ENCODE data around the gene MFN2.

The MFN2 gene

DNA sequence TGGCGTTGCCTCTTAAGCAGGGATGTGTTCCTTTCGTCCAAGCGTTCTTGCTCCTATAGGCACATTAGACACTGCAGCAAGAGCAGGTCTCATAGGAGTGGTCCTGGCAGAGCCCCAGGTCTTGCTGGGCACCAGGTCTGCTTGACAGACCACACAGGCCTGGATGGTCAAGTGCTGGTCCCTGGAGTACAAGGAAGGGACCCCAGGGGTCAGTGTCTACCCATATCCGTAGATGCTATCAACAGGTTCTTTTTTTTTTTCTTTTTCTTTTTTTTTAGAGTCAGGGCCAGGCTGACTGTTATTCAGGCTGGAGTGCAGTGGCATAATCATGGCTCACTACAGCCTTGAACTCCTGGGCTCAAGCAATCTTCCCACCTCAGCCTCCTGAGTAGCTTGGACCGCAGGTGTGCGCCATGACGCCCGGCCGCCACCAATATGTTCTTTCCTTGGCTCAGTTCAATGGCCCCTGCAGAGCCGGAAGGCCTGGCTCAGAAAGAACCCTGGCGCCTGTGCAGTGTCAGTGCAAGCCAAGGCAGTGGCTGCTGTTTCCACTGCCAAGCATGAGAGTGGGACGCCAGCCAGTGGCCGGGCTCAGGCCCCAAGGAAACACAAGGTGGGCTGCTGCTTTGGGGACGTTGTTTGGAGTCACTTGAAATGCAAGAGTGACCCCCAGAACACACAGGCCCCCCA is 72.9 kb downstream of the MFN2 start:
- no peak for DNase-seq

DNA sequence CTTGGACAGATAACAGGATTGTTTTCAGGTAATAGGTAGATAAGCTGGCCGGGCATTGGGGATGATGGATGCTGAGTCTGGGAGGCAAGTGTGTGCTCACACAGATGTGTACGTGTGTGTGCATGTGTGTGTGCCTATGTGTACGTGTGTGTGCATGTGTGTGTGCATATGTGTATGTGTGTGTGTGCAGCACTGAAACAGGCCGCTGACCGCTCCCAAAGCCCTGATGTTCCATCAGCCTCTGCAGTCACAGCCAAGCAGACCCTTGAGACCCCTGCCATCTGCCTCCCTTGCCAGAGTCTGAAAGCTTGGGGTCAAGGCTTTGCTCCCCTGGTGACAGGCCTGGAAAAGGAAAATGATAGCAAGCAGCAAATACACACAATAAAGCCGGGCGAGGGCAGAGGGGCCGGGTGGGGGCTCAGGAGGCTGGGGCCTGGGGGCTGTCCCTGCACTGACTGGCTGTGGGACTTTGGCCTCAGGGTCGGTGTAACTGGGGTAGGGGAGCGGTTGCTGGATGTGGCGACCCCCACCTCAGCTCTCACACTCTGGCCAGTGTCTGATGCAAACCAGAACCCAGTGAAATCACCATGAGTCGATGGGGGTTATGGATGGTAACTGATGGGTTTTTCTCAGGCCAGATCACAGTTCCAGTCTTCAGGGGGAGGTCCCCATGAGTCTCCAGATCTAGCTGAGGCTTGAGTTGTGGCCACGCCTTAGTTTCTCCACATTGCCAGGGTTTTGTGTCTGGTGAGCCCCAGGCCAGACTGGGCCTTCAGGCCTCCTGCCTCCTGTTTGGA is 73.7 kb downstream of the MFN2 start:
- no peak for DNase-seq

DNA sequence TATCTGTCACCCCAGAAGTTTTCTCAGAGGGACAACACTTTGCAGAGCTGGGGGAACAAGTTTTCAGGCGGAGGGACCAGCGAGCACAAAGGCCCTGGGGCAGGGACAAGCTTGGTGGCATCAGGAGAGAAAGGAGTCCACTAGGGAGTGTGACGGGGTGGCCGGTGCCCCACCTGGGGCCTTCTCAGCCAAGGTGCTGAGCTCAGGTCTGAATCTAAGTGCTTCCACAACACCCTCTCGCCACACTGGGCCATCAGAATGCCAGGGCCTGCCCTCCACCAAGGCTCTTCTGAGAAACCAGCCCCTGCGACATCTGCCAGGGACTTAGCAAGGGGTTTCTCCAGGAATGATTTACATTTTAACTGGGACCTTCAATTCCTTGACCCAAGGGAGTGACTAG is 75.0 kb downstream of the MFN2 start:
- DNase-seq: no peak

DNA sequence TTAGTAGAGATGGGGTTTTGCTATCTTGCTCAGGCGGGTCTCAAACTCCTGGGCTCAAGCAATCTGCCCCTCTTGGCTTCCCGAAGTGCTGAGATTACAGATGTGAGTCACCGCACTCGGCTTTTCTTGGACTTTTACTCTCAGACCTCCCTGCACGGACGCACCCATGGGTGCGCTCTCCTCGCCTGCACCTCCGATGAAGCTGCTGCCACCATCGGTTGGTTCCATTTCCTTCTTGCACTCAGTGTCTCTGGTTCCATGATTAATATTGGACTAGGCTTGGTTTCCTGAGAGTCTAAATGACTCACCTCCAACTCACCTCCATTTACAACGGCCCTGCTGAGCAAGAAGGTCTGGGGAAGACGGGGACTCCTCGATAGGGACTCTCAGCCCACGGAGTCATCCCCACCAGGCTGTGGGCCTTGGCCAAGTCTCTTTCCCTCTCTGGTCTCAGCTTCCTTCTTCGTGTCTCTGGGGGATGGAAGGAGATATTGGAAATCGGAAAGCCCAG is 76.1 kb downstream of the MFN2 start:
- no peak for DNase-seq

DNA sequence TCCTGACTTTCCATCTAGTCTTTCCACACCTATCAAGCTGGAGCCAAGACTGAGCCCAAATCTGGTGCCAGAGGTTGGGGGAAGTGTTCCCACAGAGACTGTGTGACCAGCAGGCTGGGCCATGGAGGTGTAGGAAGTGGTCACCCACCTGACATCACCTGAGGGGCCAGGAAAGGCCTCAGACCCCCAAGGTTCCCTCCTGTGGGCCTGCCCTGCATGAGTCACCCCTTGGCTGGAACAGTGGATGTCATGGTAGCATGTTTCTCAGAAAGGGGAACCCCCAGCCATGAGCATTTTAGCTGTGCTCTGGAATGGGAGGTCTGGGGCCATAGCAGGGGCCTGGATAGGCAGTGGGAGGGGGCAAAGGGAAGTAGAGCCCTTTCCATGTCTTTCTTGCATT is 77.1 kb downstream of the MFN2 start:
- DNase-seq: no peak

DNA sequence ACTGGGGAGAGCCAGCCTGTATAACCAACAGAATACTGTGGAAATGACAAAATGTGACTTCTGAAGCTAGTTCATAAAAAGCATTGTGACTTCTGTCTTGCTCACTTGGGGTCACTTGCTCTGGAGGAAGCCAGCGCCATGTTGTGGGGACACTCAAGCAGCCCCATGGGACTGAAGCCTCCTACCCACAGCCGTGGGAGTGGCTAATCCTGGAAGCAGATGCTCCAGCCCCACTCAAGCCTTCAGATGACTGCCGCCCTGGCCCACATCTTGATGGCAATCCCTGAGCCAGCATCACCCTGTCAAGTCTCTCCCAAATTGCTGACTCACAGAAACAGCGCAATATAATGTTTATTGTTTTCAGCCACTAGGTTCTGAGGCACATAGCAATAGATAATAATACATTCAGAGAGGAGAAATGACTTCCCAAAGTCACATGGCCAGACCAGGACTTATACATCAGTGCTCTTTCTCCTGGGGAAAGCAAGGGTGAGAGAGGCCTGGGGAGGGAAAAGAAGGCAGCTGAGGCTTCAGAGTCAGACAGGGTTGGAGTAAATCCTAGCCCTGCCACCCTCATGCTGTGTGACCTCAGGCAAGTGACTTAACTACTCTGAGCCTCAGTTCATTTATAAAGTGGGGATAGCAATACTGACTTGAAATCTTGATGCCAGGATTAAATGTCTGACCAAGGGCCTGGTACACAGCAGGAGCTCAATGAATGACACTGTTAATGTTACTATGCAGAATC is 77.9 kb downstream of the MFN2 start:
- no peak for DNase-seq

DNA sequence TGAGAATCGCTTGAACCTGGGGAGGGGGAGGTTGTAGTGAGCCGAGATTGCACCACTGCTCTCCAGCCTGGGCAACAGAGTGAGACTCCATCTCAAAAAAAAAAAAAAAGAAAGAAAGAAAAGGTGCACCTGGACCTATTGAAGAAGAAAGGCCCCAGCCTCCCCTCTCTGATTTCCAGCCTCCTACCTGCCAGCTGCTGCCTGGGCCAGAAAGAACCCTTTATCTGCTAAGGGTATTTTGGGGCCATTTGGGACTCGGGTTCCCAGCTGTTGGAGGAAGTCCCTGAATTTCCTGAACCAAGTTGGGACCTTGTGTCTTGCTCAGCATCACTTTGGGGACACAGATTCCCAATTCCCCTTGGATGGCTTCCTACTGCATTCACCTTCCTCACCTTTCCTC is 79.0 kb downstream of the MFN2 start:
- DNase-seq: no peak

DNA sequence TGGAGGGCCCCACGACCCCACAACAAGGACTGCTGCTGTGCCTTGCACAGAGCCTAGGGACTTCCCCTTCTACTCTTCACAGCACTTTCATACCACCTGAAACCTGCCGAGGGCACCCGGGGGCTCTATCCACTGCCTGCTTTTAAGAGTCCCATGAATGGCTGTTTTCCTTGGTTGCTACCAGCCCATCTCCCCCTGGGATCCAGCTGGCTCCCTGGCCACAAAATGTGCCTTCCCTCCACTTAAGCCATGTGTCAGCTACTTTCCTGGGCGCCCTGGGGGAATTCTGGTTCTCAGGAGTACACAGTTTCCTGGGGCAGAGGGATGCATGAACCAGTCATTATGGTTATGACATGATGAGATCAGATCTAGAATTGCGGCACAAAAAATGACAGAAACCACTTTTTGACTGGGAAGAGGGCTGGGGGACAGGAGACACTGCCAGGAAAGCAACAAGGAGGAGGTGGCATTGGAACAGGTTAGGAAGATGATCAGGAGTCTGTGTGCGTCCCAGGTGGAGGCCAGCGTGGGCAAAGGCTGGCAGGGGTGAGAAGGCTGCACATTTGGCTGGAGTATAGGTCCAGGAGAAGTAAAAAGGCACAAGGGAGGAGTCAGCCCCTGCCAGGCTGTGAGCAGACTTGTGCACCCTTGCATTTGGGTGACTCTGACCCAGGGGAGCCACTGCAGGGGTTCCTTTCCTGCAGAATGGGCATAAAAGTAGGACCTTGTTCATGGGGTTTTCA is 79.6 kb downstream of the MFN2 start:
- no peak for DNase-seq

DNA sequence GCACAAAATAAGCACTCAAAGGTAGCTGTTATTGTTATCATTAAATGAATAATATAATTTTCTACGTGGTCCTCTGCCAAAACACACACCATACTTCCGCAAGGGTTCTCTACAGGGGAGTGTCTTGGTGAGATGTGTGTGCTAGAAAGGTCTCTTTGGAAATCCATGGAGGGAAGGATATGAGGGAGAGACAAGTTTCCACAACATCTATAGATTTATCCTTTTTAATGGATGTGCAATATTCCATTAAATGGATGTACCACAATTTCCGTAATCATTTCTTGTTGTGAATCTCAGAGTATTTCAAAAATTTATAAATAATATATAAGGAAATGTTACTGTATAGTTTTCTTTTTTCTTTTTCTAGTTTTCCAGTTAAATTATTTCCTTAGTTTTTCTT is 80.3 kb downstream of the MFN2 start:
- no peak for DNase-seq
